ENCODE results near the gene PHF5A.

DNA sequence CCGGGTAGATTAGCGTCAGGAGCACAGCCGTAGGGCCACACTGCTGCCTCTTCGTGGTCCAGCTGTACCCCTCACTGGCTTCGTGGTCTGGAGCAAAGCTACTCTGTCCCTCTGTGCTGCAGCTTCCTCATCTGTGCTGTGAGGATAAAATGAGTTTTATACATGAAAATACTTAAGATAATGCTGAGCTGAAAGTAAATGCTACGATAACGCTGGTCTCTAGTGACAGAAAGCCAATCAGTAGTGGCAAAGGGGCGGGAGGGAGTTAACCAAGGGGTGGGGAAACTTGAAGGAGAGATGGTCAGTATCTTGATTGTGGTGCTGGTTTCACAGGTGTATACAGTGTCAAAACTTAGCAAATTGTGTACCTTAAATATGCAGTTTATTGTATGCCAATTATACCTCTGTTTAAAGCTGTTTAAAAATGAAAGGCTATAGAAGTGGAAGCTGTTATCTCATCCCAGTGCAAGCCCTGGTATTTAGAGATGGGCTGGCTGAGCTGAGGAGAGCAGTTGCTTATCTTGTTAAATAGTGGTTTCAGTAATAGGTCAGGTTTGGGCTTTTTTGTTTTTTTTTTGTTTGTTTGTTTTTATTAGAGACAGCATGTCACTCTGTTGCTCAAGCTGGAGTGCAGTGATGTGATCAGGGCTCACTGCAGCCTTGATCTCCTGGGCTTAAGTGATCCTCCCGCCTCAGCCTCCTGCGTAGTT, 37.2 kb upstream of the PHF5A start:
- TF ChIP-seq CTCF (IDR thresholded peaks at IDR 0.05; ENCODE audit: low read depth, low read length, poor library complexity, severe bottlenecking) (no peak), EZH2phosphoT487 (IDR thresholded peaks at IDR 0.05; ENCODE audit: borderline replicate concordance, low read length) (no peak)

All from DOHH2 (cell line).